Subcutaneous abdominal adipose tissue (tissue), 5 donors: ENCODE data around the gene ACSS2.

Source experiments
- H3K27ac ChIP-seq: one replicate; pipeline ENCODE4 v1.7.0; 2013; ENCODE audit warnings: low read depth, mild to moderate bottlenecking, inconsistent platforms, low read length, moderate library complexity
- H3K27me3 ChIP-seq, 5 donors: one replicate each; pipeline ENCODE4 v1.7.0; 2013; ENCODE audit warnings: low read length in 5 of 5, inconsistent platforms in 1 of 5; ENCODE audit not compliant: control insufficient read depth in 5 of 5, insufficient read depth in 4 of 5
- H3K36me3 ChIP-seq, 5 donors: one replicate each; pipeline ENCODE4 v1.7.0; 2013; ENCODE audit warnings: low read length in 5 of 5; ENCODE audit not compliant: control insufficient read depth in 5 of 5, insufficient read depth in 5 of 5
- H3K4me1 ChIP-seq, 5 donors: one replicate each; pipeline ENCODE4 v1.7.0; 2013; ENCODE audit warnings: low read length in 5 of 5, mild to moderate bottlenecking in 3 of 5, moderate library complexity in 1 of 5; ENCODE audit not compliant: control insufficient read depth in 5 of 5, insufficient read depth in 5 of 5
- H3K4me3 ChIP-seq, 5 donors: one replicate each; pipeline ENCODE4 v1.7.0; 2013; ENCODE audit warnings: low read length in 5 of 5, low read depth in 1 of 5
- H3K9ac ChIP-seq, 5 donors: one replicate each; pipeline ENCODE4 v1.7.0; 2013; ENCODE audit warnings: low read length in 5 of 5, mild to moderate bottlenecking in 4 of 5, moderate library complexity in 3 of 5
- H3K9me3 ChIP-seq, 5 donors: one replicate each; pipeline ENCODE4 v1.7.0; 2013; ENCODE audit warnings: low read length in 5 of 5; ENCODE audit not compliant: control insufficient read depth in 5 of 5
- donor health status: healthy.
- donor health status: healthy.
- donor health status: healthy.
- donor health status: healthy.
- donor health status: healthy.

Gene ACSS2

GRCh38 chr20:34852298-34852697, 24.1 kb upstream of the ACSS2 start:
- no peaks in the 10 kb centered on the region for H3K9me3 ChIP-seq
- no peak overlapping the region for H3K27ac ChIP-seq
- no peaks in the 10 kb centered on the region for H3K27me3 ChIP-seq
- H3K9ac ChIP-seq = no peak overlapping the region
- peaks cover 6 to 75% (median 53%) of the 10 kb centered on the region in 5 donors for H3K36me3 ChIP-seq
- H3K4me3 ChIP-seq = no peak overlapping the region
- H3K4me1 ChIP-seq = no peaks in the 10 kb centered on the region

GRCh38 chr20:34859367-34859766, 17.0 kb upstream of the ACSS2 start:
- H3K9me3 ChIP-seq = no peaks in the 10 kb centered on the region
- H3K4me3 ChIP-seq = no peak overlapping the region
- no peak overlapping the region for H3K27ac ChIP-seq
- H3K27me3 ChIP-seq = no peaks in the 10 kb centered on the region
- peaks cover 0 to 5% (median 0%) of the 10 kb centered on the region in 5 donors for H3K4me1 ChIP-seq
- H3K9ac ChIP-seq = no peak overlapping the region
- peaks cover 4 to 40% (median 24%) of the 10 kb centered on the region in 5 donors for H3K36me3 ChIP-seq

- H3K4me3 ChIP-seq = no peak overlapping the region
- H3K27me3 ChIP-seq = no peaks in the 10 kb centered on the region
- H3K9ac ChIP-seq = no peak overlapping the region
- peaks cover 4 to 33% (median 24%) of the 10 kb centered on the region in 5 donors for H3K36me3 ChIP-seq
- no peak overlapping the region for H3K27ac ChIP-seq
- no peaks in the 10 kb centered on the region for H3K9me3 ChIP-seq
- peaks cover 0 to 5% (median 0%) of the 10 kb centered on the region in 5 donors for H3K4me1 ChIP-seq
Observed at GRCh38 chr20:34859826-34860545, 16.4 kb upstream of the ACSS2 start.

GRCh38 chr20:34861386-34862084, 14.9 kb upstream of the ACSS2 start:
- Histone ChIP-seq H3K4me3 (no peak overlapping the region), H3K4me1 (peaks cover 0 to 5% (median 0%) of the 10 kb centered on the region in 5 donors), H3K27ac (no peak overlapping the region), H3K9me3 (no peaks in the 10 kb centered on the region), H3K36me3 (peaks cover 4 to 23% (median 14%) of the 10 kb centered on the region in 5 donors), H3K27me3 (no peaks in the 10 kb centered on the region), H3K9ac (no peak overlapping the region)

- Histone ChIP-seq H3K9ac (no peak overlapping the region), H3K27me3 (no peaks in the 10 kb centered on the region), H3K27ac (no peak overlapping the region), H3K4me1 (peaks cover 0 to 7% (median 2%) of the 10 kb centered on the region in 5 donors), H3K9me3 (no peaks in the 10 kb centered on the region), H3K4me3 (no peak overlapping the region), H3K36me3 (peaks cover 4 to 17% (median 10%) of the 10 kb centered on the region in 5 donors)
Observed at GRCh38 chr20:34862724-34863123, 13.7 kb upstream of the ACSS2 start.

- no peak overlapping the region for H3K9ac ChIP-seq
- no peaks in the 10 kb centered on the region for H3K27me3 ChIP-seq
- peaks cover 4 to 17% (median 10%) of the 10 kb centered on the region in 5 donors for H3K36me3 ChIP-seq
- no peak overlapping the region for H3K4me3 ChIP-seq
- H3K4me1 ChIP-seq = peaks cover 0 to 10% (median 4%) of the 10 kb centered on the region in 5 donors
- no peaks in the 10 kb centered on the region for H3K9me3 ChIP-seq
- H3K27ac ChIP-seq = no peak overlapping the region
Observed at GRCh38 chr20:34863421-34863965, 12.9 kb upstream of the ACSS2 start.

- no peak overlapping the region for H3K4me3 ChIP-seq
- peak overlapping the region in 1 of 5 donors; percentile 62 for H3K9ac ChIP-seq
- peaks cover 0 to 10% (median 4%) of the 10 kb centered on the region in 5 donors for H3K4me1 ChIP-seq
- H3K36me3 ChIP-seq = peaks cover 4 to 17% (median 9%) of the 10 kb centered on the region in 5 donors
- H3K27ac ChIP-seq = no peak overlapping the region
- no peaks in the 10 kb centered on the region for H3K9me3 ChIP-seq
- no peaks in the 10 kb centered on the region for H3K27me3 ChIP-seq
Observed at GRCh38 chr20:34864216-34864615, 12.2 kb upstream of the ACSS2 start.

- no peaks in the 10 kb centered on the region for H3K27me3 ChIP-seq
- H3K4me1 ChIP-seq = peaks cover 5 to 46% (median 35%) of the 10 kb centered on the region in 5 donors
- H3K27ac ChIP-seq = no peak overlapping the region
- H3K4me3 ChIP-seq = peak overlapping the region in 4 of 5 donors; percentile 61 to 79 (median 66)
- no peaks in the 10 kb centered on the region for H3K36me3 ChIP-seq
- H3K9ac ChIP-seq = peak overlapping the region in 3 of 5 donors; percentile 66 to 76 (median 75)
- no peaks in the 10 kb centered on the region for H3K9me3 ChIP-seq
Observed at GRCh38 chr20:34871320-34871926, 5.0 kb upstream of the ACSS2 start.

- Histone ChIP-seq H3K9me3 (no peaks in the 10 kb centered on the region), H3K36me3 (no peaks in the 10 kb centered on the region), H3K9ac (peak overlapping the region; percentile 52 to 76 (median 66)), H3K4me1 (peaks cover 5 to 52% (median 35%) of the 10 kb centered on the region in 5 donors), H3K4me3 (peak overlapping the region; percentile 61 to 79 (median 69)), H3K27ac (no peak overlapping the region), H3K27me3 (no peaks in the 10 kb centered on the region)
Observed at GRCh38 chr20:34871966-34872621, 4.3 kb upstream of the ACSS2 start.
